Measurements from ENCODE around the gene C3AR1.

DNA sequence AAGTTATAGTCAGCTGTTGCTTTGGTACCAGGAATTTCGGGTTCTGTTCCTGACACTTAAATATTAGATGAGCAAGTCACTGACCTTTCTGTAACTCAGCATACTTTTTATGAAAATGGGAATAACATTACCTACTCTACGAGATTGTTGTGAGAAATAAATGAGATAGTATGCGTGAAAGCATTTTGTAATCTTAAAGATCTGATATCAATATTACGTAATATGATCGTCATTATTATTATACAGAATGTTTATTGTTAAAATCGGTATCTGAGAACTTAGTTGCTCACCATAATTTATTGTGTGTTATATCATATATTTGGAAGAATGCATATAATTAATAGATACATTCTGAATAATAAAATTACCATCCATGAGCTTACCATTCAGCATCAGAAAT, 9.8 kb upstream of the C3AR1 start:
- TF ChIP-seq, protein P1, sequence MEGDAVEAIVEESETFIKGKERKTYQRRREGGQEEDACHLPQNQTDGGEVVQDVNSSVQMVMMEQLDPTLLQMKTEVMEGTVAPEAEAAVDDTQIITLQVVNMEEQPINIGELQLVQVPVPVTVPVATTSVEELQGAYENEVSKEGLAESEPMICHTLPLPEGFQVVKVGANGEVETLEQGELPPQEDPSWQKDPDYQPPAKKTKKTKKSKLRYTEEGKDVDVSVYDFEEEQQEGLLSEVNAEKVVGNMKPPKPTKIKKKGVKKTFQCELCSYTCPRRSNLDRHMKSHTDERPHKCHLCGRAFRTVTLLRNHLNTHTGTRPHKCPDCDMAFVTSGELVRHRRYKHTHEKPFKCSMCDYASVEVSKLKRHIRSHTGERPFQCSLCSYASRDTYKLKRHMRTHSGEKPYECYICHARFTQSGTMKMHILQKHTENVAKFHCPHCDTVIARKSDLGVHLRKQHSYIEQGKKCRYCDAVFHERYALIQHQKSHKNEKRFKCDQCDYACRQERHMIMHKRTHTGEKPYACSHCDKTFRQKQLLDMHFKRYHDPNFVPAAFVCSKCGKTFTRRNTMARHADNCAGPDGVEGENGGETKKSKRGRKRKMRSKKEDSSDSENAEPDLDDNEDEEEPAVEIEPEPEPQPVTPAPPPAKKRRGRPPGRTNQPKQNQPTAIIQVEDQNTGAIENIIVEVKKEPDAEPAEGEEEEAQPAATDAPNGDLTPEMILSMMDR (IDR thresholded peaks at IDR 0.05; ENCODE audit: extremely low read depth in 1 of 2, insufficient read depth in 1 of 2, low read depth in 1 of 2, low read length in 2 of 2): no peak
- TF ChIP-seq EZH2 (IDR thresholded peaks at IDR 0.05; ENCODE audit: borderline replicate concordance, low read depth, low read length, severe bottlenecking) (no peak), POLR2AphosphoS5 (IDR thresholded peaks at IDR 0.05; ENCODE audit: insufficient read depth, low read depth, low read length) (no peak), POLR2A (IDR thresholded peaks at IDR 0.05; ENCODE audit: low read depth, low read length) (no peak)
- TF ChIP-seq, protein P2, sequence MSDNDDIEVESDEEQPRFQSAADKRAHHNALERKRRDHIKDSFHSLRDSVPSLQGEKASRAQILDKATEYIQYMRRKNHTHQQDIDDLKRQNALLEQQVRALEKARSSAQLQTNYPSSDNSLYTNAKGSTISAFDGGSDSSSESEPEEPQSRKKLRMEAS (IDR thresholded peaks at IDR 0.05; ENCODE audit: insufficient read depth, insufficient read length): no peak

Measured in endothelial cell of umbilical vein (primary cell).